Liver (tissue), 9 donors: ENCODE measurements around the gene HIPK3. TPM values are rescaled to one million over a fixed set of nuclear protein-coding genes. Genes with fewer than 3 reads are reported as not detected.
A peak's percentile ranks its signal among the peaks of the same experiment; 100 is the strongest.

Experiments used
- DNase-seq: peaks from one replicate; pipeline ENCODE4 v3.0.0-alpha.2; 2017; ENCODE audit warnings: low spot score
- H3K27ac ChIP-seq, 2 donors: one replicate each; pipeline ENCODE4 v1.7.0; 2013; ENCODE audit warnings: inconsistent platforms in 2 of 2, low read length in 2 of 2, control low read depth in 1 of 2, low read depth in 1 of 2, mild to moderate bottlenecking in 1 of 2
- H3K27me3 ChIP-seq, 4 donors: one replicate each; pipeline versions ENCODE4 v1.6.1 to v1.7.0; 2013; ENCODE audit warnings: low read length in 3 of 4, inconsistent platforms in 1 of 4, mild to moderate bottlenecking in 1 of 4, moderate library complexity in 1 of 4; ENCODE audit not compliant: control insufficient read depth in 4 of 4, insufficient read depth in 4 of 4
- H3K36me3 ChIP-seq, 4 donors: one replicate each; pipeline versions ENCODE4 v1.6.1 to v1.7.0; 2013; ENCODE audit warnings: low read length in 3 of 4, mild to moderate bottlenecking in 3 of 4, low read depth in 1 of 4, moderate library complexity in 1 of 4; ENCODE audit not compliant: control insufficient read depth in 4 of 4, insufficient read depth in 3 of 4
- H3K4me1 ChIP-seq, 4 donors: one replicate each; pipeline versions ENCODE4 v1.6.1 to v1.7.0; 2013; ENCODE audit warnings: low read length in 3 of 4, mild to moderate bottlenecking in 3 of 4, moderate library complexity in 1 of 4; ENCODE audit not compliant: control insufficient read depth in 4 of 4, insufficient read depth in 4 of 4
- H3K4me3 ChIP-seq, 3 donors: one replicate each; pipeline versions ENCODE4 v1.6.1 to v1.7.0; 2013; ENCODE audit warnings: low read length in 3 of 3, control low read depth in 1 of 3, low read depth in 1 of 3, mild to moderate bottlenecking in 1 of 3
- H3K9ac ChIP-seq, 2 donors: one replicate each; pipeline ENCODE4 v1.7.0; 2013; ENCODE audit warnings: low read length in 2 of 2, mild to moderate bottlenecking in 2 of 2, moderate library complexity in 2 of 2, control low read depth in 1 of 2, low read depth in 1 of 2
- H3K9me3 ChIP-seq, 4 donors: one replicate each; pipeline versions ENCODE4 v1.6.1 to v1.7.0; 2013; ENCODE audit warnings: low read length in 3 of 4; ENCODE audit not compliant: control insufficient read depth in 4 of 4
- ATF3 ChIP-seq: IDR thresholded peaks from 2 replicates; pipeline ENCODE4 v1.6.1; 2016; ENCODE audit warnings: antibody characterized with exemption
- CTCF ChIP-seq: fragments of 150-350 bp; IDR thresholded peaks from 2 replicates; pipeline ENCODE4 v1.5.1; 2017; ENCODE audit warnings: improper control_type of control experiment, low read depth, low read length; ENCODE audit not compliant: missing input control
- EGR1 ChIP-seq, 2 donors: IDR thresholded peaks; 2 replicates each; pipeline ENCODE4 v1.6.1; 2016 to 2018; ENCODE audit warnings: antibody characterized with exemption in 2 of 2, low read depth in 2 of 2
- FOXA1 ChIP-seq: IDR thresholded peaks from 2 replicates; pipeline ENCODE4 v1.6.1; 2016; ENCODE audit warnings: antibody characterized with exemption
- FOXA2 ChIP-seq: IDR thresholded peaks from 2 replicates; pipeline ENCODE4 v1.6.1; 2016; ENCODE audit warnings: antibody characterized with exemption
- GABPA ChIP-seq, 2 donors: IDR thresholded peaks in 1 of 2; conservative IDR thresholded peaks in 1 of 2; 2 replicates each; pipeline ENCODE4 v1.6.1; 2016; ENCODE audit warnings: antibody characterized with exemption in 2 of 2, mild to moderate bottlenecking in 1 of 2, moderate library complexity in 1 of 2
- HNF4A ChIP-seq, 2 donors: conservative IDR thresholded peaks; 2 replicates each; pipeline ENCODE4 v1.6.1; 2016; ENCODE audit warnings: antibody characterized with exemption in 2 of 2, mild to moderate bottlenecking in 2 of 2
- HNF4G ChIP-seq: IDR thresholded peaks from 2 replicates; pipeline ENCODE4 v1.6.1; 2016; ENCODE audit warnings: antibody characterized with exemption
- JUND ChIP-seq, 2 donors: IDR thresholded peaks; 2 replicates each; pipeline ENCODE4 v1.6.1; 2016; ENCODE audit warnings: antibody characterized with exemption in 2 of 2
- MAX ChIP-seq: IDR thresholded peaks from 2 replicates; pipeline ENCODE4 v1.6.1; 2016; ENCODE audit warnings: antibody characterized with exemption
- NR2F2 ChIP-seq: IDR thresholded peaks from 2 replicates; pipeline ENCODE4 v1.6.1; 2016; ENCODE audit warnings: antibody characterized with exemption
- RAD21 ChIP-seq, 2 donors: IDR thresholded peaks; 2 replicates each; pipeline ENCODE4 v1.6.1; 2016; ENCODE audit warnings: antibody characterized with exemption in 2 of 2, mild to moderate bottlenecking in 2 of 2
- RXRA ChIP-seq, 2 donors: IDR thresholded peaks; 2 replicates each; pipeline ENCODE4 v1.6.1; 2017 to 2018; ENCODE audit warnings: antibody characterized with exemption in 2 of 2, mild to moderate bottlenecking in 1 of 2
- SP1 ChIP-seq: IDR thresholded peaks from 2 replicates; pipeline ENCODE4 v1.6.1; 2018; ENCODE audit warnings: antibody characterized with exemption, mild to moderate bottlenecking
- YY1 ChIP-seq: IDR thresholded peaks from 2 replicates; pipeline ENCODE4 v1.6.1; 2016; ENCODE audit warnings: antibody characterized with exemption, mild to moderate bottlenecking
- ZBTB33 ChIP-seq: IDR thresholded peaks from 2 replicates; pipeline ENCODE4 v1.6.1; 2016; ENCODE audit warnings: antibody characterized with exemption
- WGBS: extraction: QIAGEN DNeasy Blood & Tissue Kit; methylation state at CpG from one replicate; pipeline ENCODE4 v1.1.7; 2013; 5-methylcytosine and 5-hydroxymethylcytosine counted together
- polyA plus RNA-seq, 2 donors: library from polyadenylated mRNA; stranded (reverse) in 1 of 2; unstranded in 1 of 2; fragments of 200-250 nt in 1 of 2; fragments of >200 nt in 1 of 2; fragmentation: Nextera tagmentation in 1 of 2; extraction: Ambion mirVana in 1 of 2; gene quantifications; one replicate each; pipeline versions ENCODE4 v1.2.1 to v1.2.3, GENCODE V29; 2013 to 2015
- total RNA-seq, 2 donors: library from RNA; depleted of rRNA; stranded (reverse); fragments of >200 nt; gene quantifications; one replicate each; pipeline ENCODE4 v1.2.3, GENCODE V29; 2014
- donor health status: healthy.
- donor health status: healthy.
- donor health status: healthy.
- donor health status: healthy.
- donor health status: healthy.

The HIPK3 gene
- total and polyA plus RNA-seq, 4 donors, result 12.0 to 67.5 (median 27.6) TPM

GRCh38 chr11:33290319-33290718 lies 33.1 kb downstream of the HIPK3 start:
- Histone ChIP-seq H3K27me3 (no peaks in the 10 kb centered on the region), H3K9me3 (no peaks in the 10 kb centered on the region), H3K4me3 (no peak overlapping the region), H3K27ac (no peak overlapping the region), H3K4me1 (peaks cover 4 to 24% (median 14%) of the 10 kb centered on the region in 4 donors), H3K36me3 (peaks cover under 1 to 10% (median 6%) of the 10 kb centered on the region in 4 donors), H3K9ac (no peak overlapping the region)
- 77% methylated on average over 1 of the region's 1 CpG for WGBS
- TF ChIP-seq MAX, result no peak
- TF ChIP-seq FOXA1, result no peak
- no peak for TF ChIP-seq HNF4G
- TF ChIP-seq CTCF, result no peak
- TF ChIP-seq HNF4A (conservative IDR thresholded peaks at IDR 0.05), result no peak
- TF ChIP-seq RAD21 (IDR thresholded peaks at IDR 0.05), result no peak
- TF ChIP-seq RXRA (IDR thresholded peaks at IDR 0.05), result no peak
- no peak for TF ChIP-seq FOXA2
- TF ChIP-seq GABPA (IDR thresholded peaks at IDR 0.05 in 1 of 2, conservative IDR thresholded peaks at IDR 0.05 in 1 of 2), result no peak
- TF ChIP-seq YY1, result no peak
- TF ChIP-seq ZBTB33, result no peak
- DNase-seq, result no peak

GRCh38 chr11:33291004-33291777 lies 34.0 kb downstream of the HIPK3 start:
- Histone ChIP-seq H3K36me3 (peaks cover 3 to 11% (median 6%) of the 10 kb centered on the region in 4 donors), H3K27me3 (no peaks in the 10 kb centered on the region), H3K9ac (no peak overlapping the region), H3K9me3 (no peaks in the 10 kb centered on the region), H3K27ac (no peak overlapping the region), H3K4me3 (no peak overlapping the region), H3K4me1 (peaks cover 7 to 26% (median 14%) of the 10 kb centered on the region in 4 donors)
- WGBS, result 27% methylated on average over 6 of the region's 6 CpGs
- TF ChIP-seq JUND (IDR thresholded peaks at IDR 0.05) (no peak), RAD21 (IDR thresholded peaks at IDR 0.05) (peak in 1 of 2 donors; percentile 7), SP1 (peak; percentile 8), YY1 (no peak), GABPA (IDR thresholded peaks at IDR 0.05 in 1 of 2, conservative IDR thresholded peaks at IDR 0.05 in 1 of 2) (no peak), NR2F2 (peak; percentile 75)
- no peak for DNase-seq

GRCh38 chr11:33292311-33292710 lies 35.1 kb downstream of the HIPK3 start:
- Histone ChIP-seq H3K4me1 (peaks cover 7 to 24% (median 14%) of the 10 kb centered on the region in 4 donors), H3K9me3 (no peaks in the 10 kb centered on the region), H3K27ac (no peak overlapping the region), H3K27me3 (no peaks in the 10 kb centered on the region), H3K36me3 (peaks cover 0 to 7% (median 2%) of the 10 kb centered on the region in 4 donors), H3K4me3 (no peak overlapping the region), H3K9ac (no peak overlapping the region)
- no peak for DNase-seq
- TF ChIP-seq YY1 (no peak), ZBTB33 (no peak), NR2F2 (no peak), JUND (IDR thresholded peaks at IDR 0.05) (no peak), MAX (no peak), ATF3 (no peak), HNF4G (no peak), EGR1 (IDR thresholded peaks at IDR 0.05; ENCODE audit: low read depth in 2 of 2) (no peak), SP1 (no peak), RAD21 (IDR thresholded peaks at IDR 0.05) (no peak), FOXA1 (no peak)
- WGBS, result 97% methylated on average over 2 of the region's 2 CpGs
